Measurements from ENCODE around the gene PERM1.
"Not testable (repeated sequence)": the region's sequence is repeated elsewhere in the genome, so short reads cannot be mapped to it uniquely, and the experiment has no call there.

PERM1 gene

DNA sequence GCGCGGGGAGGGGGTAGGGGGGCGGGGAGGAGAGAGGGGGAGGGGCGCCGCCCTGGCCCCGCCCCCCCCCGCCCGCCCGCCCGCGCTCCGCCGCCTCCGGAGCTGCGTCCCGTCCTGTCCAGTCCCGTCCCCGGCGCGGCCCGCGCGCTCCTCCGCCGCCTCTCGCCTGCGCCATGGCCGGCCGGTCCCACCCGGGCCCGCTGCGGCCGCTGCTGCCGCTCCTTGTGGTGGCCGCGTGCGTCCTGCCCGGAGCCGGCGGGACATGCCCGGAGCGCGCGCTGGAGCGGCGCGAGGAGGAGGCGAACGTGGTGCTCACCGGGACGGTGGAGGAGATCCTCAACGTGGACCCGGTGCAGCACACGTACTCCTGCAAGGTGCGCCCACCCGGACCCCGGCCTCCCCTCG, 38.1 kb upstream of the PERM1 start, which contains the start of gene AGRN:
Gene AGRN (plus strand): TSS at position 121 of the 405 bp plus-strand sequence. CDS start 53 bp downstream, at position 174.
- Histone ChIP-seq H3K79me2 (ENCODE audit: insufficient read depth, low read length) (no peaks in the 10 kb centered on the region), H2AFZ (ENCODE audit: low read length) (no peak within 1 kb of the TSS), H3K4me1 (ENCODE audit: insufficient read depth, low read length, severe bottlenecking) (peaks cover 6% of the 10 kb centered on the region), H3F3A (ENCODE audit: insufficient read depth, low read length) (no peaks in the 10 kb centered on the region), H3K27me3 (ENCODE audit: insufficient read depth, low read length) (peaks cover 16% of the 10 kb centered on the region; the same call in 1 of the 2 replicates), H3K9me3 (ENCODE audit: low read length) (no peaks in the 10 kb centered on the region), H3K4me3 (ENCODE audit: low read depth, low read length, poor library complexity, severe bottlenecking) (peak within 1 kb of the TSS; percentile 61), H4K20me1 (ENCODE audit: insufficient read depth, low read length) (no peaks in the 10 kb centered on the region), H3K27ac (ENCODE audit: low read depth, low read length, poor library complexity, severe bottlenecking) (no peak within 1 kb of the TSS), H3K9ac (ENCODE audit: low read length) (peak within 1 kb of the TSS; percentile 51; the same call in 1 of the 2 replicates), H3K36me3 (ENCODE audit: insufficient read depth, low read length) (no peaks in the 10 kb centered on the region), H3K9me2 (ENCODE audit: low read depth, low read length) (no peaks in the 10 kb centered on the region), H3K4me2 (ENCODE audit: low read length) (peak within 1 kb of the TSS; percentile 81)
- no peak for TF ChIP-seq EZH2 (IDR thresholded peaks at IDR 0.05; ENCODE audit: borderline replicate concordance, low read length)
- TF ChIP-seq, protein P1, sequence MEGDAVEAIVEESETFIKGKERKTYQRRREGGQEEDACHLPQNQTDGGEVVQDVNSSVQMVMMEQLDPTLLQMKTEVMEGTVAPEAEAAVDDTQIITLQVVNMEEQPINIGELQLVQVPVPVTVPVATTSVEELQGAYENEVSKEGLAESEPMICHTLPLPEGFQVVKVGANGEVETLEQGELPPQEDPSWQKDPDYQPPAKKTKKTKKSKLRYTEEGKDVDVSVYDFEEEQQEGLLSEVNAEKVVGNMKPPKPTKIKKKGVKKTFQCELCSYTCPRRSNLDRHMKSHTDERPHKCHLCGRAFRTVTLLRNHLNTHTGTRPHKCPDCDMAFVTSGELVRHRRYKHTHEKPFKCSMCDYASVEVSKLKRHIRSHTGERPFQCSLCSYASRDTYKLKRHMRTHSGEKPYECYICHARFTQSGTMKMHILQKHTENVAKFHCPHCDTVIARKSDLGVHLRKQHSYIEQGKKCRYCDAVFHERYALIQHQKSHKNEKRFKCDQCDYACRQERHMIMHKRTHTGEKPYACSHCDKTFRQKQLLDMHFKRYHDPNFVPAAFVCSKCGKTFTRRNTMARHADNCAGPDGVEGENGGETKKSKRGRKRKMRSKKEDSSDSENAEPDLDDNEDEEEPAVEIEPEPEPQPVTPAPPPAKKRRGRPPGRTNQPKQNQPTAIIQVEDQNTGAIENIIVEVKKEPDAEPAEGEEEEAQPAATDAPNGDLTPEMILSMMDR (IDR thresholded peaks at IDR 0.05; ENCODE audit: low read length), result no peak

DNA sequence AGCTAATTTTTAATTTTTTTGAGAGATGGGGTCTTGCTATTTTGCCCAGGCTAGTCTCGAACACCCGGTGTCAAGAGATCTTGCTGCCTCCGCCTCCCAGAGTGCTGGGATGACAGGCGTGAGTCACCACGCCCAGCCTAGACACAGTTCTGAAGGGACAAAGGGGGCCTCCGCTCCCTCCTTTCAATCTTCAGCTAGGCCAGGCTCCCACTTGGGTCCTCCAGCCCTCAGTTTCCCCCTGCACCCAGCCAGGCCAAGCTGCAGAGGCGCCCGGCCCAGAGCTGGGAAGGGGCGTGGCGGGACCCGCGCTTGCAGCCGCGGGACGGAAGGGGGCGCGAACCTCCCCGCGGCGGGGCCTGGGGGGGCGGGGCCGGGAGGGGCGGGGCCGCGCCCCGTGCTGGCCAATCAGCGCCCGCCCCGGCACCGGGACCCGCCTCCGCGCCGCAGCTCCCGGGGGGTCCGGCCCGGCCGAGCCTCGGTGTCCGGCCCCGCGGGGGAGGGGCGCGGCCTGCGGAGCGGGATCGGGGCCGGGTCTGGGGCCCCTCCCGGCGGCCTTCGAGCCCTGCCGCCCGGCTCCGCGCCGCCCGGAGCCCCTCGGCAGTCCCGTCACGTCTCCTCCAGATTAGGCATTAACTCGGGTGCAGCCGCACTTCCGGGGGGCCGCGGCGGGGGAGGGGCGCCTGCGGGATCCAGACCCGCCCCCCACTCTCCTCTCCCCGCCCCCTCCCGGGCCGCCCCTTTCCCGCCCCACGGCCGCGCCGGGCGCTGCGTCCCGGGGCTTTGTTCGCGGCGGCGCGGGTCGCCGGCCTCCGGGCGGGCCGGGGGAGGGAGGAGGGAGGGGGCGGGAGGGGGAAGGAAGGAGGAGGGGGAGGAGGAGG, 37.5 kb upstream of the PERM1 start:
- peak overlapping the region; percentile 41 for H3K4me2 ChIP-seq (ENCODE audit: low read length)

DNA sequence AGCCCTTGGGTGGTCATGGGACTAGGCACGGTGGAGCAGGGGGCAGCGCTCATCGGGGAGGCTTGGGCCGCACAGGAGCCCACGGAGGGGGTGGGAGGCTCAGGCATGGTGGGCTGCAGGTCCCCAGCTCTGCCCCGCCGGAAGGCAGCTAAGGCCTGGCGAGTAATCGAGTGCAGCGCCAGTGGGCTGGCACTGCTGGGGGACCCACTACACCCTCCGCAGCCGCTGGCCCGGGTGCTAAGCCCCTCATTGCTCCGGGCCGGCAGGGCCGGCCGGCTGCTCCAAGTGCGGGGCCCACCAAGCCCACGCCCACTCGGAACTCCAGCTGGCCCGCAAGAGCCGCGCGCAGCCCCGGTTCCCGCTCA, 36.4 kb upstream of the PERM1 start:
- H3K27ac ChIP-seq (ENCODE audit: low read depth, low read length, poor library complexity, severe bottlenecking); H3K79me2 ChIP-seq (ENCODE audit: insufficient read depth, low read length); H3K4me2 ChIP-seq (ENCODE audit: low read length); H3K4me3 ChIP-seq (ENCODE audit: low read depth, low read length, poor library complexity, severe bottlenecking); H3K9me2 ChIP-seq (ENCODE audit: low read depth, low read length); H3K9ac ChIP-seq (ENCODE audit: low read length); H3F3A ChIP-seq (ENCODE audit: insufficient read depth, low read length); H2AFZ ChIP-seq (ENCODE audit: low read length); H4K20me1 ChIP-seq (ENCODE audit: insufficient read depth, low read length); H3K36me3 ChIP-seq (ENCODE audit: insufficient read depth, low read length); H3K9me3 ChIP-seq (ENCODE audit: low read length): not testable (repeated sequence)
- Histone ChIP-seq H3K4me1 (ENCODE audit: insufficient read depth, low read length, severe bottlenecking) (peaks cover 20% of the 10 kb centered on the region), H3K27me3 (ENCODE audit: insufficient read depth, low read length) (peaks cover 12% of the 10 kb centered on the region; the same call in 1 of the 2 replicates)

More for the DNA sequence above, 37.5 kb upstream of the PERM1 start:
- Histone ChIP-seq H3K4me3 (ENCODE audit: low read depth, low read length, poor library complexity, severe bottlenecking) (peak overlapping the region; percentile 53), H4K20me1 (ENCODE audit: insufficient read depth, low read length) (no peaks in the 10 kb centered on the region), H3K9me2 (ENCODE audit: low read depth, low read length) (no peaks in the 10 kb centered on the region), H3K36me3 (ENCODE audit: insufficient read depth, low read length) (no peaks in the 10 kb centered on the region), H2AFZ (ENCODE audit: low read length) (no peak overlapping the region), H3K4me1 (ENCODE audit: insufficient read depth, low read length, severe bottlenecking) (peaks cover 12% of the 10 kb centered on the region), H3K27ac (ENCODE audit: low read depth, low read length, poor library complexity, severe bottlenecking) (no peak overlapping the region), H3F3A (ENCODE audit: insufficient read depth, low read length) (no peaks in the 10 kb centered on the region), H3K79me2 (ENCODE audit: insufficient read depth, low read length) (no peaks in the 10 kb centered on the region), H3K9ac (ENCODE audit: low read length) (peak overlapping the region; percentile 48; the same call in 1 of the 2 replicates), H3K27me3 (ENCODE audit: insufficient read depth, low read length) (peaks cover 16% of the 10 kb centered on the region; the same call in 1 of the 2 replicates), H3K9me3 (ENCODE audit: low read length) (no peaks in the 10 kb centered on the region)
- TF ChIP-seq, protein P1 (IDR thresholded peaks at IDR 0.05; ENCODE audit: low read length), result peak; percentile 18; the same call in 1 of the 2 replicates
- no peak for TF ChIP-seq EZH2 (IDR thresholded peaks at IDR 0.05; ENCODE audit: borderline replicate concordance, low read length)

DNA sequence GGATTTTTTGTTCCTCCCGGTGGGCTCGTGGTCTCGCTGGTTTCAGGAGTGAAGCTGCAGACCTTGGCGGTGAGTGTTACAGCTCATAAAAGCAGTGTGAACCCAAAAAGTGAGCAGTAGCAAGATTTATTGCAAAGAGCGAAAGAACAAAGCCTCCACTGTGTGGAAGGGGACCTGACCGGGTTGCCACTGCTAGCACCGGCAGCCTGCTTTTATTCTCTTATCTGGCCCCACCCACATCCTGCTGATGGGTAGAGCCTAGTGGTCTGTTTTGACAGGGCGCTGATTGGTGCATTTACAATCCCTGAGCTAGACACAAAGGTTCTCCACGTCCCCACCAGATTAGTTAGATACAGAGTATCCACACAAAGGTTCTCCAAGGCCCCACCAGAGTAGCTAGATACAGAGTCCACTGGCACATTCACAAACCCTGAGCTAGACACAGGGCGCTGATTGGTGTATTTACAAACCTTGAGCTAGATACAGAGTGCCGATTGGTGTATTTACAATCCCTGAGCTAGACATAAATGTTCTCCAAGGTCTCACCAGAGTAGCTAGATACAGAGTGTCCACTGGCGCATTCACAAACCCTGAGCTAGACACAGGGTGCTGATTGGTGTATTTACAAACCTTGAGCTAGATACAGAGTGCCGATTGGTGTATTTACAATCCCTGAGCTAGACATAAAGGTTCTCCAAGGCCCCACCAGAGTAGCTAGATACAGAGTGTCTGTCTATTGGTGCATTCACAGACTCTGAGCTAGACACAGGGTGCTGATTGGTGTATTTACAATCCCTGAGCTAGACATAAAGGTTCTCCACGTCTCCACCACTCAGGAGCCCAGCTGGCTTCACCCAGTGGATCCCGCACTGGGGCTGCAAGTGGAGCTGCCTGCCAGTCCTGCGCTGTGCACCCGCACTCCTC, 35.8 kb upstream of the PERM1 start:
- not testable (repeated sequence) for H3K79me2 ChIP-seq (ENCODE audit: insufficient read depth, low read length); H3K9ac ChIP-seq (ENCODE audit: low read length); H3K9me2 ChIP-seq (ENCODE audit: low read depth, low read length); H2AFZ ChIP-seq (ENCODE audit: low read length); H3K4me3 ChIP-seq (ENCODE audit: low read depth, low read length, poor library complexity, severe bottlenecking); H3K36me3 ChIP-seq (ENCODE audit: insufficient read depth, low read length); H4K20me1 ChIP-seq (ENCODE audit: insufficient read depth, low read length); H3K27me3 ChIP-seq (ENCODE audit: insufficient read depth, low read length); H3K9me3 ChIP-seq (ENCODE audit: low read length); H3K4me2 ChIP-seq (ENCODE audit: low read length); H3K27ac ChIP-seq (ENCODE audit: low read depth, low read length, poor library complexity, severe bottlenecking); H3F3A ChIP-seq (ENCODE audit: insufficient read depth, low read length)
- peaks cover 24% of the 10 kb centered on the region for H3K4me1 ChIP-seq (ENCODE audit: insufficient read depth, low read length, severe bottlenecking)

Measured in OCI-LY1 (cell line).